ENCODE measurements around the gene TTI1. TPM values are rescaled to one million over a fixed set of nuclear protein-coding genes. Genes with fewer than 3 reads are reported as not detected.

Gene TTI1
- total RNA-seq, 1 donor from 2014 or later, result 43.8 TPM

GRCh38 chr20:38021087-38021772 is 12.0 kb downstream of the TTI1 start:
- DNase-seq (ENCODE audit: extremely low spot score, unreplicated experiment), result no peak
- Mint-ChIP-seq H3K9me3 (no peaks in the 10 kb centered on the region), H3K4me3 (no peak overlapping the region), H3K36me3 (peaks cover 41% of the 10 kb centered on the region), H3K4me1 (ENCODE audit: unreplicated experiment) (peaks cover 6% of the 10 kb centered on the region), H3K27me3 (no peaks in the 10 kb centered on the region), H3K27ac (no peak overlapping the region)
- no peak for TF ChIP-seq CTCF (conservative IDR thresholded peaks at IDR 0.05)

DNA sequence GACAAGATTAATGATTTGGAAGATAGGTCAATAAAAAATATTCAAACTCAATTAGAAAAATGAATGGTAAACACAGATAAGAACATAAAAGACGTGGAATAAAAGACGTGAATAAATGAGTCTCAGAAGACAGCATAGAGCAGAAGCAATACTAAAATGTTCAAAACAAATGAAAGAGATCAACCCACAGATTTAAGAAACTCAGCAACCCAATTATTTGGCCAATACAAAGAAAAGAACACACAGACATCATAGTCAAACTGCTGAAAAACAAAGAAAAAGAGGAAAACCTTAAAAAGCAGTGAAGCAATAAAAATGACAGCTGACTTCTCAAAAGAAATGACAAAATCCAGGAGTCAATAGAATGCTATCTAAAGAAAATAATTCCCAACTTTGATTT is 14.9 kb downstream of the TTI1 start:
- Mint-ChIP-seq H3K4me1 (ENCODE audit: unreplicated experiment) (peaks cover 2% of the 10 kb centered on the region), H3K27ac (no peak overlapping the region), H3K36me3 (peaks cover 54% of the 10 kb centered on the region), H3K27me3 (no peaks in the 10 kb centered on the region), H3K4me3 (no peak overlapping the region), H3K9me3 (no peaks in the 10 kb centered on the region)
- no peak for TF ChIP-seq CTCF (conservative IDR thresholded peaks at IDR 0.05)
- DNase-seq (ENCODE audit: extremely low spot score, unreplicated experiment), result no peak

GRCh38 chr20:38017959-38018358 is 15.3 kb downstream of the TTI1 start:
- Mint-ChIP-seq H3K27ac (no peak overlapping the region), H3K27me3 (no peaks in the 10 kb centered on the region), H3K36me3 (peaks cover 54% of the 10 kb centered on the region), H3K4me3 (no peak overlapping the region), H3K4me1 (ENCODE audit: unreplicated experiment) (no peaks in the 10 kb centered on the region), H3K9me3 (no peaks in the 10 kb centered on the region)
- no peak for DNase-seq (ENCODE audit: extremely low spot score, unreplicated experiment)
- TF ChIP-seq CTCF (conservative IDR thresholded peaks at IDR 0.05), result no peak

GRCh38 chr20:38013887-38014286 is 19.4 kb downstream of the TTI1 start:
- no peaks in the 10 kb centered on the region for H3K9me3 Mint-ChIP-seq
- no peak overlapping the region for H3K4me3 Mint-ChIP-seq
- H3K4me1 Mint-ChIP-seq (ENCODE audit: unreplicated experiment), result no peaks in the 10 kb centered on the region
- no peak for DNase-seq (ENCODE audit: extremely low spot score, unreplicated experiment)
- H3K27me3 Mint-ChIP-seq, result no peaks in the 10 kb centered on the region
- TF ChIP-seq CTCF (conservative IDR thresholded peaks at IDR 0.05), result no peak
- H3K36me3 Mint-ChIP-seq, result peaks cover 51% of the 10 kb centered on the region
- H3K27ac Mint-ChIP-seq, result no peak overlapping the region

GRCh38 chr20:38012332-38012731 is 20.9 kb downstream of the TTI1 start:
- Mint-ChIP-seq H3K4me1 (ENCODE audit: unreplicated experiment) (no peaks in the 10 kb centered on the region), H3K9me3 (no peaks in the 10 kb centered on the region), H3K27me3 (no peaks in the 10 kb centered on the region), H3K4me3 (no peak overlapping the region), H3K27ac (no peak overlapping the region), H3K36me3 (peaks cover 36% of the 10 kb centered on the region)
- no peak for TF ChIP-seq CTCF (conservative IDR thresholded peaks at IDR 0.05)
- DNase-seq (ENCODE audit: extremely low spot score, unreplicated experiment), result no peak
